Measurements from ENCODE around the gene FNDC8.

Gene FNDC8

GRCh38 chr17:35079547-35080423 lies 41.6 kb upstream of the FNDC8 start:
- TF ChIP-seq FOXP2 (optimal IDR thresholded peaks at IDR 0.05; ENCODE audit: borderline replicate concordance, extremely low read depth, extremely low read length, insufficient read depth), result no peak
- TF ChIP-seq SIN3A (IDR thresholded peaks at IDR 0.05; ENCODE audit: borderline replicate concordance, insufficient read depth, low read length), result no peak
- no peak for TF ChIP-seq TAF1 (IDR thresholded peaks at IDR 0.05; ENCODE audit: borderline replicate concordance, insufficient read depth, low read length)
- TF ChIP-seq, protein P1, sequence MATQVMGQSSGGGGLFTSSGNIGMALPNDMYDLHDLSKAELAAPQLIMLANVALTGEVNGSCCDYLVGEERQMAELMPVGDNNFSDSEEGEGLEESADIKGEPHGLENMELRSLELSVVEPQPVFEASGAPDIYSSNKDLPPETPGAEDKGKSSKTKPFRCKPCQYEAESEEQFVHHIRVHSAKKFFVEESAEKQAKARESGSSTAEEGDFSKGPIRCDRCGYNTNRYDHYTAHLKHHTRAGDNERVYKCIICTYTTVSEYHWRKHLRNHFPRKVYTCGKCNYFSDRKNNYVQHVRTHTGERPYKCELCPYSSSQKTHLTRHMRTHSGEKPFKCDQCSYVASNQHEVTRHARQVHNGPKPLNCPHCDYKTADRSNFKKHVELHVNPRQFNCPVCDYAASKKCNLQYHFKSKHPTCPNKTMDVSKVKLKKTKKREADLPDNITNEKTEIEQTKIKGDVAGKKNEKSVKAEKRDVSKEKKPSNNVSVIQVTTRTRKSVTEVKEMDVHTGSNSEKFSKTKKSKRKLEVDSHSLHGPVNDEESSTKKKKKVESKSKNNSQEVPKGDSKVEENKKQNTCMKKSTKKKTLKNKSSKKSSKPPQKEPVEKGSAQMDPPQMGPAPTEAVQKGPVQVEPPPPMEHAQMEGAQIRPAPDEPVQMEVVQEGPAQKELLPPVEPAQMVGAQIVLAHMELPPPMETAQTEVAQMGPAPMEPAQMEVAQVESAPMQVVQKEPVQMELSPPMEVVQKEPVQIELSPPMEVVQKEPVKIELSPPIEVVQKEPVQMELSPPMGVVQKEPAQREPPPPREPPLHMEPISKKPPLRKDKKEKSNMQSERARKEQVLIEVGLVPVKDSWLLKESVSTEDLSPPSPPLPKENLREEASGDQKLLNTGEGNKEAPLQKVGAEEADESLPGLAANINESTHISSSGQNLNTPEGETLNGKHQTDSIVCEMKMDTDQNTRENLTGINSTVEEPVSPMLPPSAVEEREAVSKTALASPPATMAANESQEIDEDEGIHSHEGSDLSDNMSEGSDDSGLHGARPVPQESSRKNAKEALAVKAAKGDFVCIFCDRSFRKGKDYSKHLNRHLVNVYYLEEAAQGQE (IDR thresholded peaks at IDR 0.05; ENCODE audit: insufficient read depth in 1 of 2, low read depth in 2 of 2, low read length in 2 of 2), result no peak
- TF ChIP-seq POLR2AphosphoS5 (IDR thresholded peaks at IDR 0.05; ENCODE audit: low read depth, low read length), result no peak

GRCh38 chr17:35080536-35080935 lies 40.9 kb upstream of the FNDC8 start:
- TF ChIP-seq TAF1 (IDR thresholded peaks at IDR 0.05; ENCODE audit: borderline replicate concordance, insufficient read depth, low read length) (no peak), POLR2AphosphoS5 (IDR thresholded peaks at IDR 0.05; ENCODE audit: low read depth, low read length) (no peak)
- TF ChIP-seq, protein P1 (IDR thresholded peaks at IDR 0.05; ENCODE audit: insufficient read depth in 1 of 2, low read depth in 2 of 2, low read length in 2 of 2), result no peak

DNA sequence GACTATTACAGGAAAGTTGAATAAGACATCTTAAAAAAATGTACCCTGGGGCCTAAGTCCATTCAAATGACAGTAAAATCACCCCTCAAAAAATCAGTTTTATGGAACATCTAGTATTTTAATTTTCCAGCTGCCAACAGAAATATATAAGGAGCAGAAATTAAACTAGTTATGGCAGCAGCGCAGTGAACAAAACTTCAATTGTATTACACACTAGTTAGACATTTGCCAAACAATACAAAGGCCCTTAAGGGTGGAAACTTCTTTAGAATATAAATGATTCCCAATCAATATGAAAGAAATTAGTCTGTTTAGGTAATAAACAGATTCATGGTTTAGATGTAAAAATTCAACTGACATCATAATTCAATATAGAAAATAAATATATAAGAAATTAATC lies 39.8 kb upstream of the FNDC8 start:
- TF ChIP-seq, protein P1 (IDR thresholded peaks at IDR 0.05; ENCODE audit: insufficient read depth in 1 of 2, low read depth in 2 of 2, low read length in 2 of 2), result no peak
- TF ChIP-seq FOXP2 (optimal IDR thresholded peaks at IDR 0.05; ENCODE audit: borderline replicate concordance, extremely low read depth, extremely low read length, insufficient read depth), result no peak
- TF ChIP-seq TAF1 (IDR thresholded peaks at IDR 0.05; ENCODE audit: borderline replicate concordance, insufficient read depth, low read length), result no peak
- no peak for TF ChIP-seq SIN3A (IDR thresholded peaks at IDR 0.05; ENCODE audit: borderline replicate concordance, insufficient read depth, low read length)
- no peak for TF ChIP-seq POLR2AphosphoS5 (IDR thresholded peaks at IDR 0.05; ENCODE audit: low read depth, low read length)

DNA sequence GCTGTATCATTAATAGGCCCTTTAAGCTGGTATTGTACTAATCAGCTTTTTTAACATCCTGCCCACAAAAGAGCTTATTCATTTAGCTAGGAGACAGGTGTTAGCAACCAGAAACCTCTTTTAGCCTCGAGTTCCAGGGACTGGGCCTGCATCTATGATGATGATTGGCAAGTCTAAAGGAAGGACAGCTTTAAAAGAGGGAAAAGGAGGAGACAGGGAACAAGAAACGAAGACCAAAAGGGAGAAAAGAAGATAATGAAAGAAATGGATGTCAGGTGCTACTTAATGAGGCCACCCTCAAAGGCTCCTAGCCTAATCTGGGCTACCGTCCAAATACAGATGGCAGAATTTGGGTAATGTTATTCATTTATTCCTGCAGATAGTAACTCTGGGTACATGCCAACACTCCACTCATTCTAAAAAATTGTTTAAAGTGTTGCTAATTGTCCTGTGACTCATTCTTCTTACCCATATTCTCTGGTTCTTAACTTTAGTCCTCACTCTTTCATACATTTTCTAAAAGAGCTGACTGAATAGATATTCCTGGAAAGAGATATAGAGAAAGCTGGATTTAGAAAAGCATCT lies 39.2 kb upstream of the FNDC8 start:
- TF ChIP-seq, protein P1 (IDR thresholded peaks at IDR 0.05; ENCODE audit: insufficient read depth in 1 of 2, low read depth in 2 of 2, low read length in 2 of 2), result no peak
- TF ChIP-seq POLR2AphosphoS5 (IDR thresholded peaks at IDR 0.05; ENCODE audit: low read depth, low read length) (no peak), TAF1 (IDR thresholded peaks at IDR 0.05; ENCODE audit: borderline replicate concordance, insufficient read depth, low read length) (no peak), SIN3A (IDR thresholded peaks at IDR 0.05; ENCODE audit: borderline replicate concordance, insufficient read depth, low read length) (no peak), FOXP2 (optimal IDR thresholded peaks at IDR 0.05; ENCODE audit: borderline replicate concordance, extremely low read depth, extremely low read length, insufficient read depth) (no peak)
